Renal cortical epithelial cell (primary cell): Measurements from ENCODE around the gene SORBS1. TPM values are rescaled to one million over a fixed set of nuclear protein-coding genes. Genes with fewer than 3 reads are reported as not detected.

ENCODE experiments used
- DNase-seq: peaks from one replicate; pipeline ENCODE4 v3.0.0-alpha.2; 2011; ENCODE audit warnings: low read depth
- total RNA-seq: library from RNA; depleted of rRNA; stranded (reverse); fragments of >200 nt; gene quantifications from 2 replicates; pipeline ENCODE4 v1.2.3, GENCODE V29; 2014

The SORBS1 gene
- total RNA-seq, 1 donor from 2014 or later, result 9.8 TPM

DNA sequence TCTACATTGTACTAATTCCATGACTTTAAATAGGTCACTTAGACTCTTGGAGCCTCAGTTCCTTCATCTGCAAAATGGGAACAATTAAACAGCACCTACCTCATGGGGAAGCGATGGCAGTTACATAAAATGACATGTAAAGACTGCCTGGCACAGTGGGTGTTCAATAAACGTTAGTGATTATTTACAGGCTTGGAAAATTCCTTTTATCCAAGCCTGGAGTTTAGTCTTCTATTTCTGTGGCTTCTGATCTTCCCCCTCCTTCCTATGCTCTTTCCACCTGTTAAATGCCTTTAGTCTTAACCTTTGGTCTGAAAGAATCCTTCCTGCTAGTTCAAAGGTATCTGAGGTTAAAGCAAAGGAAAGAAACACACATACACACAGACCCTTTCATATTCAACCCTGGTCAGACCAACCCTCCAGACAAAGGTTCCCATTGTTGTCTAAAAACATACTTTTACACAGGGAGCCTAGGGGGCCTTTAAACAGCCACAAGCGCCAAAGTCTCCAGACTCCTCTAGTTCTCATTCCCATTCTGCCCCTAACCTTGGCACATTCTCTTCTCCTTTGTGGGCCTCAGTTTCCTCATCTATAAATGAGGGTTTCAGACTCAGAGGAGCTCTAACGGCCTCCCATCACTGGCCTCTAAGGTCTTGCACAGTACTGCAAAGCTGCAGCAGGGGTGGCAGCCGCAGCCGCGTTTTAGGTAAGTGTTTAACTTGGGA, 21.4 kb downstream of the SORBS1 start:
- DNase-seq, result no peak

DNA sequence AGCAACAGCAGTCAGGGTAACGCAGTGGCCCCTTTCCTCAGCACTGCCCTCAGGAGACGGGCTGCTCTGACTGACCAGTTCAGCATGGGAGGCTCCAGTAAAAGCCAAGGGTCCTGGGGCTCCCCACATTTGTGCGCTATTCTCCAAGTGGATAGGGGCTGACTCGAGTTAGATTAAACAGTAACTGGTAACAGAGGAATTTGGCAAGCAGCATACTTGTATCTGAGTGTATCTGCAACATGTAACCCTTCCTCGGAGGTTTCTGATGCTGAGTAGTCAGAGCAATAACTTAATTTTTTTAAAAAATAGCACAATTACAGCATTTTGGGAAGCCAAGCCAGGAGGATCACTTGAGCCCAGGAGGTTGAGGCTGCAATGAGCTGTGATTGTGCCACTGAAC, 22.8 kb downstream of the SORBS1 start:
- peak; percentile 48 for DNase-seq

DNA sequence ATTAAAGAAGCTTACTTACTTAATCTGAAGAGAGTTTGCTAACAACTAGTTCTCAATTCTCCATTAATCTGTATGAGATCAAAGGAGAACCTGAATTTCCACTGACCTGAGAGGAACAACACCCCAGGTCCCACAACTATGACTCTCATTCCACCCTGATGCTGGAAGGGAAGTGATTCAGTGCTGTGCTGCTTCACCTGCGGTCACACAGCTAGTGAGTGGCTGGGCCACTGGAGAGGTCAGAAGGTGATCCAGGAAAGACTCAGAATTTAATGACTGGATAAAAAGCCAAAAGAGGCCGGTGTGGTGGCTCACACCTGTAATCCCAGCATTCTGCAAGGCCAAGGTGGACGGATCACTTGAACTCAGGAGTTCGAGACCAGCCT, 23.6 kb downstream of the SORBS1 start:
- DNase-seq, result peak; percentile 74

DNA sequence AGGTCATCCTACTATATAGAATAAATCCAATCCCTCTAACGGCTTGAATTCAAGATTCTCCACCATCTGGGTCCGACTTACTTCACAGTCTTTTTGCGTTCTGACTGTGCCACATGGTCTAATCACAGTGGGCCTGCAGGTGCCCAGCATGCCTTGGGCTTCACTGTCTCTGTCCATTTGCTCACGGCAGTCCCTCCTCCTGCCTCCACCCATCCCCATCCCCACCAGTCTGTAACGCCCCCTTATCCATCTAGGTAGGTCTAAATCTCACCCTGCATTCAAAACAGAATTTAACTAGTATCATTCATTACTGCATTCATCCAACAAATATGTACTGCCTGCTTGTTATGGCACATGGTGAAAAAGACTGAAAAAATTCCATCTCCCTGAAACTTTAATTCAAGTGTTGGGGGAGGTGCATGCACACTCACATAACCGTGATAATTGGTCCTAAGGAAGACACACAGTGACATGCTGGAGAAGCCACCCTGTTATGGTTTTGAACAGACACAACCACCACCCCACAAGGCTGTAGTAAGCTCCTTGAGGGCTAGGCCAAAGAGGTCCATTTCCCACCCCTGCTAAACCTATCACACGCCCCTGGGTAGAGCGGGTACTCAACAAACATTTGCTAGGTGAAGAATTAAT, 24.2 kb downstream of the SORBS1 start:
- no peak for DNase-seq

DNA sequence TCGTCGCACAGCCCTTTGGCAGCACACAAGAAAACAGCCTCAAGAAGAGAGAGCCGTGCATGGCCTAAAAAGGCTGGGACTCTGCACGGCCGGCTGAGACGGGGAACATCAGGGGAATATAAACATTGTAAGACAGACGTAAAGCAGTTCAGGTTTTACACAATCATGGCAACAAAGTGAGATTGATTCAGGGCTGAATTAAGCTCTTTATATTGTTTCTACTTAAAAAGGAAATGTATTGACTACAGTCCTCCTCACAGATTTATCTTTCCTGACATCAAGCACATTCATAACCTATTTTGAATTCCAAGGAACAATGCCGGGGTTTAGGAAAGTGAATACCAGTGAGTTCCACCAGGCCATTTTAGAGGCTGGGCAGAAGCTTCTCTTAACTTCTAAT, 25.2 kb downstream of the SORBS1 start:
- no peak for DNase-seq

DNA sequence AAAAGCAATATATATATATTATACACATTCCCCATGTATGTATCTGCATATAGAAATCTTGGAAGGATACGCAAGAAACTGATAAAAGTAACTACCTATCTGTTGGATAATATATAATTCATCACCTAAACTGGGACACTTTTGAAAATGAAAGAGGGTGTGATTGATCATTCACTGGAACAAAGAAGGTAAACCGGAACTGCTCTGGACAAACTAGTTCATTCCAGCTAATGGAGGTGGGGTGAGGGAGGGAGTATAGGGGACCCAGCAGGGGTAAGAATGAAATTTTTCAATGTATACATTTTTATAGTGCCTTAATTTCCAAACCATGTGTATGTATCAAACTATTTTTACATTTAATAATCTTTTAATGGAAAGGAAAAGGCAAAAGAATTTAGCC, 25.6 kb downstream of the SORBS1 start:
- DNase-seq, result no peak

DNA sequence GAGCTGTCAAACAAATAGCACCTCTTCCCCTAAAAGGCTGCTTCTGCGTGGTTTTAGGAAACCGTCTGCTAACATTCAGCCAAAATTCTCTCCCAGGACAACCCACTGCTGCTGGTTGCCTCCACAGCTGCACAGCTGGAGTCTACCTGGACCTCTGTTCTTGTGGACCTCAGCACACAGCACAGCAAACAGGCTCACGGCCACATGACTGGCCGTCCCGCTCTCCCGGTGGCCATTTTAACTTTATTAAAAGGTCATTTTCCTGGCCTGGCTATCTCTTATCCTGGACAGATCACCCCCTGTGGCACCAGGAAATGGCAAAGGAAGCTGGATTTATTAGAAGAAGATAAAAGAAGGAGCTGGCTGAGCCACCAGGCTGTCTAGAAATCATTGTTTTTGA, 27.6 kb downstream of the SORBS1 start:
- DNase-seq, result no peak

DNA sequence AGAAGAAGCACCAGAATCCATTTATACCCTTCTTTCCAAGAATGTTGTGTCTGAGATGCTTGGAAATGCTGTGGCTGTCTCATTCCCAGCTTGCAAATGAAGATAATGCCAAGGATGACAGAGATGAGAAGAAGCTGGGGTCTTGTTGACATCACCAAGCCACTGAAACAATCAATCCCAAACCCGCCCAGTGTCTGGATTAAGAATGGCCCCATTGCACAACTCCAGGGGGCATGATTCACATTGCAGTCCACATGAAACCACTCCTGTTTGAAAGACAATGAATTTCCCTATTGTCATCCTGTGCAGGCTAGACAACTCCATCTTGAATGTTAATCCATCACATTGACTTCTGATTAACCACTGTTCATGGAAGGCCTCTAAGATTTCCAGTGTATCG, 28.6 kb downstream of the SORBS1 start:
- DNase-seq, result no peak

DNA sequence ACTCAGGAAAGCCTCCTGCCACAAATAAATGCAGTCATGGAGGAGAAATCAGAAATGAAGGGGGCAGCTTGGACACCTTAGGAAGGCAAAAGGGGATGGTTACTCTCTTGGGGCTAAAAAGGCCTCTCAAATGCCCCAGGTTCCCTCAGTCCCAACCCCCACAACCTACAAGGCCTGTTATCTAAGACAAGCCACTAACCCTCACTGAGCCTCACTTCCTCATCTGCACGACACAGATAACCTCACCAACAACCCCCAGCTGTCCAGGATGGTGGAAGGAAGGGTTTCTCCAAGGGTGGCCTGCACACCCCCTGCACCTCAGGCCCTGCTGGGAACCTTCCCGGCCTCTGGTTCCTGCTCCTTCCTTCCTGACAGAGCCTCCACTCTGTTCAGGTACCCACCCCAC, 29.2 kb downstream of the SORBS1 start:
- no peak for DNase-seq

DNA sequence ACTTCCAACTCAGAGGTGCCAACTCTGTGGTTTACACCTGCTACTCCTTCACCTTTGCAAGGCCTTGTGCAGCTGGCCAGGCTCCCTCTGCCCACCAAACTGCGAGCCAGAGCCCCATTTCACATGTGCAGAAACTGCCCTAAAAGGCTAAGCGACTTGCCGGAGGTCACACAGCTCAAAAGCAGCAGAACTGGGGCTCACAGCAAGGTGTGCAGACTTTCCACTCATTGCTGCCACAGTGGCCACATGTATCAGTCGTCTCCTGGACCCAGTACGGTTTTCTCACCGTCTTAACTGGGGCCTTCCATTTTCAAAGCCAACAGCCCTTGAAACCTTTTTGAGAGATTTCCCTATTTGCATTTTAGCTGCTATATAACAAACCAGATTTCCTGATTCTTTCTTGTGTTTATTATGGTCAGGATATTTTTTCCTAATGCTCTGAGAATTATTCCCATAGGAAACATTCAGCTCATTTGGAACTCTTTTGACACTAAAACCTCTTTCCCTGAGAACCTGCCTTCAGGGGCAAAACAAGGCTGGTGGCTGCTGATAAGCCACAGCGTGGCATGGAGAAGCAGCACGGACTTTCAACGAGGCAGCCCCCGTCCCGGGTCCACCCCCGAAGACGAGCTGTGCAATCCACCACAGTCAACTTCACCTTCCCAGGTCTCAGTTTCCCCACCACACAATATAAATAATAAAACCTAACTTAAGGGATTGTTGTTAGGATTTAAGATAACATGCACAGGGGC, 29.9 kb downstream of the SORBS1 start:
- DNase-seq, result no peak

DNA sequence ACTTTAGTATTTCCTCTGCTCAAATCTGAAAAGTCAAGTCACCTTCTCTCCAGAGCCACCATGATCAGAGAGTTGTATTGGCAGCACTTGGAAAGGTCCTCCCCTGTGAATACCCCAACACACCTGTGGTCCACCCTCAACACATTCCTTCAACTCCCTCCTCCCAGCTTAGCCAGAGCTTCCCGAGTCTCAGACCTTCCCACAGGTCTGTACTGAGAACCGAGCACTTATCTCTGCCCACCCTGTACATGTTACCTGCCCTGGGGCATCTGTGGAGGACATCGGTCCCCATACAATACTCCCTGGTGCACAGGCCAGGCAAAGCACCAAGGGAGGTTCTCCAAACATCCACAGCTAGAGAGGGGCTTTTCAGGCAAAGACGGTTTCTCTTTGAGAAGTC, 30.6 kb downstream of the SORBS1 start:
- no peak for DNase-seq

DNA sequence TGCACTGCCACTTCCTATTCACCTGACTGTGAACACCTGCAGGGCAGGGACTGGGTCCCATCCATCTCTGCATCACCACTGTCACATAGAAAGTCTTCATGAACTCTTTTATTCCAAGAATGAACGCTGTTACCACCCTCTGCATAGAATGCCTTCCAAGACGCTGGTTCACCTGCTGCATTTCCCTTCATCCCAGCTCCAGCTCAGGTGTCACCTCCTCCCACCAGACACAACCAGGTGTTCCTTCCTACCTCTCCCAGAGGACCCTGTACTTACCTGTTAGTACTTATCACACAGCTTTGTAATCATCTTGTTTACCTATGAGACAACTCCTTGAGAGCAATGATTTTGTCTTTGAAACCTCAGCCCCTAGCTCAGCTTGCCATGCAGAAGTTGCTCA, 31.1 kb downstream of the SORBS1 start:
- DNase-seq, result no peak

DNA sequence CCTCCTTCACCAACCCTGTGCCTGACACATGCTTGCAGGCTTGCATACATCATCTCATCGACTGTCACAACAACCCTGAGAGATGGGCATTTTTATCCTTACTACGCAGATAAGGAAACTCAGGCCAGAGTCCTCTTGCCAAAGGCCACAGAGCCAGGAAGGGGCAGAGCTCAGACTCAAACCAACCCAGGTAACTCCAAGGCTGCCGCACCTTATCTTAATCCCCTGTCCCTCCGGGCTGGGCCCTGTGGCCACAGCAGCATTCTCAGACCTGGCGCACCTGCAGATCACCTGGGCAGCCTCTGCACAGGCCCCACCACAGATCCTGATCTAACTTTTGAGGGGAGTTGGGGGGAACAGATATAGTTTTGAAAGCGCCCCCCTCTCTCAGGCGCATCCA, 35.1 kb downstream of the SORBS1 start:
- DNase-seq, result no peak

DNA sequence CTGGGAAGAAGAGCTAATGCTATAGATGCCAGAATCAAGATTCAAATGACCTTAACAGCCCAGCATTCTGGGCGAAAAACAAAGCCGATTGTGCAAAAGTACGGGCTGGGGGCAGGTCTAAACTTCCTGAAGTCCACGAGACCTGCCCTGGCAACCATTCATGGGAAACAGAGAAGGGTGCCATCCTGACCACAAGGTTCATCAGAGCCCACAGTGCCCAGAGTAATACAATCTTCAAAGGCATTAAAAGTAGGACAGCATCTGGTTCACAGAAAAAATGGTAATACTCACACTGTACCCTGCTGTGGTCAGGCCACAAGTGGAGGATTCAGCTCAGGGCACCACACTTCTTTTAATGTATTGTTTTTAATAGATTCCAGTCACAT, 36.1 kb downstream of the SORBS1 start:
- DNase-seq, result peak; percentile 93

DNA sequence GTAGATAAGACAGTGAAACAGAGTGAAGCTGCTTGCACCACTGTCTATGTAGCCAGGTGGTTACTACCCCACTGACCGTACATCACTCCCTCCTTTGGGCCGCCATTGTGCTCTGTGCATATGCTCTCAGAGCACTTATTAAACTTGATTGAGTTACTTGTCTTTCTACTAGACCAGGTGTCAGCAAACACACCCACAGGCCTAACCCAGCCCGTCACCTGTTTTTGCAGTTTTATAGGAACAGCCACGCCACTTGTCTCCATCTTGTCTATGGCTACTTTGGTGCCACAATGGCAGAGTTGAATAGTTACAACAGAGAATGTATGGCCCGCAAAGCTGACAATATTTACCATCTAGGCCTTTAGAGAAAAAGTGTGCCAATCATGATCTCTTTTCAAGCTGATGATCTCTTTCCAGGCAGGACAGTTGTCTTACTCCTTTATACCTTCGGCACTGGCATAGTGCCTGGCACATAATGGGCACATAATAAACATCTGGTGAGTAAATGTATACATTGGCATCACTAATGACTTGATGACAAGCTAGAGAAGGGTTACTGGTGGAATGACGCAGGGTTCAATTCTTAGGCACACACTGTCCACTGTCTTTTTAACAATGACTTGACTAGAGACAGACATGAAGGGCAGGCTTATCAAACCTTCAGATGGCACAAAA, 36.7 kb downstream of the SORBS1 start:
- DNase-seq, result no peak

DNA sequence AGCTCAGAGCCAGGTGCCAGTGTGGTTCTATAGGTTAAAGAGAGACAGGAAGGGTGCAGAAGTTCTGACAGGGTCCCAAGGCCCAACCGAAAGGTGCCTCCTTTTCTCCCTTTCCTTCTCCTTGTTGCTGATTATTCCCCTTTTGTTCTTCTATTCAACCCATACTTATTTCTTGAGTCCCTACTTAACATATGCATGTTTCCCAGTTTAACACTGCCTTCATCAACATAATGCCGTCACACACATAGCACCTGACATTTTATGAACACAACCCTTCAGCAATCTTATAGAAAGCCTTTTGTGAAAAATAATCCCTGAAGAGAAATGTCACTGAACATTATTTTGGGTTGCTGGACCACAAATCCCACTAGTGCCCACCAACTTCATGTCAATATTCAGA, 39.1 kb downstream of the SORBS1 start:
- DNase-seq, result no peak

DNA sequence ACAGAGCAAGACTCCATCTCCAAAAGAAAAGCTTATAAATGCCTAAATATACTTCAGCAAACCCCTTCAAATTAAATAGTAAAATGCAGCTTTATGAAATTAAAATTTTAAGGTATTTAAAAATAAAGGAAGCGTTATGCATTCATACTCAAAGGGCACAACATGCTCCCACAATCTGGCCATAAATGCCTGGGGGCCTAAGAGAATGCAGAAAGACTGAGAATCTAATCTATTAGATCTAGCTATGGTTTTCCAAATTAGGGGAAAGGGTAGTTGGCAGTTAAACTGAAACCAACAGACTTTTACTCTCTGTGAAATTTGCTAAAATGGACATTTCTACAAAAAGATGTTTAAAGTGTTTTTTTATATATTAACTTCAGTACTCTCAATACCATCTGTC, 40.6 kb downstream of the SORBS1 start:
- DNase-seq, result no peak

DNA sequence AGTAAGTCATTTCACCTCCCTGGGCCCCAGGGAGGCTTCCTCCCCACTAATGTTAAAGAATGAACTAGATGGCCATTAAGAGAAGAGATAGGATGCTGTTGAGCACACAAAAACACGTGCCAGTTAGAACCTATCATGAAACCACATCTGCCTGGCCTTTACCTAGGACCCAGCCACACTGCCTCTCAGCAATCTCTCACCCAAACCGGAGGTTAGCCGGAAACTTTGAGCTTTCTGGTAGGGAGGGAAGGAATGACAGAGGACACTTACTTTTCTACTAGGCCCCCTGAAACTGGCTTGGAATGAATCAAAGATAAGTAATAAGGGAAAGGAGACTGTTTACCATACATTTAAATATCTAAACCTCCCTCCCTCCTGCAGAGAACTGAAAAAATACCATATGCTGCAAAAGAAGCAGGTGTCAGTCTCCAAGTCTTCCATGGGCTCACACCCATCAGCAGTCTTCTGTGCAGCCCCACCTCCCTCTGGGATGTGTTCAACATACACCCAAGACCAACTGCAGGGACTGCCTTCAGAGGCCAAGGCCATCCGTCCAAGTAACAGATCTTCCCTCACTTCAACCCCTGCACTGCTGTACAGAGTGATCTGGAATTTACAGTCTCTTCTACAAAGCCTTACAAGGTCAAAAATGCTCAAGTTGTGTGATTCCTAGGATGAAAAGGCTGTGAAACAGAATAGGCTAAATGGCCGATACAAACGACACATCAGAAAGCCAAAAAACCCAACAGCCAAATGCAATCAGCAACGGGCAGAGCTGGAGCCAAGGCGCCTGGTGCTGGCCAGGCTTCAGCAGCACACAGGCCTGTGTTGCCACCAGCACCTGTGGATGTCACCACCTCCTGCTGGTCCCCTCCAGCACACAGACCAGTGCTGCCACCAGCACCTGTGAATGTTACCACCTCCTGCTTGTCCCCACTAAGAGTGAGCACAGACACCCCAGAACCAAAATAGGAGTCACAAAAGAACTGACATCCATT, 42.4 kb downstream of the SORBS1 start:
- no peak for DNase-seq

DNA sequence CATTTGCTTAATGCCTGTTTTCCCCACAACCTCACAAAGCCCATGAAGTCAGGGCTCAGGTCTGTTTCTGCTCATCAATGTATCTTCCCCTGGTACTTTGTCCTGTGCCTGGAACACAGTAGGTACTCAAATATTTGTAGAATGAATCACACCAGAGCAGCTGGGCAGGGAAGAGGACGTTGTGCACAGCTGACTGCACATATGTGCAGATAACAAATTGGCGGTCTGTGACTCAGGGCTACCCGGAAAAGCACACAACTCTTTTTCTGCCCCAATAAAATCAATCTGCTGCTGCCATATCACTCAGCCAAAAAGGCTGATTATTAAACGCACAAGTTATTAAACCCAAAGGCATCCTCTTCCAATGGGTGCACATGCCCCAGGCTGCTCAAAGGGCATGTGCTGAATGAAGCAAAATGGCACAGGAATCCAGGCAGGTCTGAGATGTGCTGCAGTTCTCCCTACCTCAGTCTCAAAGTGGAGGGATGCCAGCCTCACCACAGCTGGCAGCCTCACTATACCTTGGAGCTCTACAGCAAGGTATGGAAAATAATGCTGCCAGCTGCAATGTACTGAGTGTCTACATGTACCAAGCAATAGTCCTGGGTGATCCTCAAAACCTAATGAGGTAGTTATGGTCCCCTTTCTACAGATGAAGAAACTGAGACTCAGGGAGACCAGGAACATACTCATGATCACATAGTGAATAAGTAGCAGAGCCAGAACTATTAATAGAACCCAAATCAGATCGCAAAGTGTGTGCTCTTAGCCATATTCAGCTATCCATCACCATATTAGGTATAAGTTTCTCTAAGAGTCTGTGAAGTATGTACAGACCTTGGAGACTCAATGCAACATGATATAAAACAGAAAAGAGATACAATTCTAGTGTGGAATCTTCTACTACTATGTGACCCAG, 43.4 kb downstream of the SORBS1 start:
- peak; percentile 95 for DNase-seq

DNA sequence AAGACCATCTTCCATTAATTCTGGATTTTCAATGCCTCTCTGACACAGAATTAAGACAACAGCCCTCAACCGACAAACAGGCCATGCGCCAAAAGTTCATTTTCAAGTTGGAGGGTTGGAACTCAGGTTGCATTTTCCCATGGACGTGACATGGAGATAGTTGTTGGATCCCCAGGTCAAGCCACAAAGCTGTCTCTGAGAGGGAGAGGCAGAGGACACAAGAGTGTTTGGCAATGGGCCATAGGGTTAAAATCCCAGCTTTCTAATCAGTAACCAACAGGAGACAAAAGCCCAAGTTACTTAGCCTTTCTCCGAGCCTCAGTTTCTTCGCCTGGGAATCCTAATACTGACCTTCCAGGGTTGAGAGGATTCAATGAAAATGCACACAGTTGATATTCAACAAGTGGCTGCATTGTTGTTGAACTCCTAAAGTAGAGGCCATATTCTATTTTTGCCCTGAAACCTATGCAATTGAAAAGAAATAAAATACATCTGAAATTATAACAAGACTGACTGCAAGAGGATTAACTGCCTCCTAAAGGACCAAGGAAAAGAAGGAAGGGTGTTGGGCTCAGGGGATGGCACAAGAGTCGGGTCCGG, 44.3 kb downstream of the SORBS1 start:
- DNase-seq, result peak; percentile 51
